22Rv1 (cell line): Measurements from ENCODE around the gene SEZ6L.

Experiments
- ZFX ChIP-seq: fragments of 450-650 bp; IDR thresholded peaks from 2 replicates; pipeline ENCODE4 v1.6.1; 2017; ENCODE audit warnings: antibody characterized with exemption, borderline replicate concordance
- TF ChIP-seq, protein P1 (sequence below): fragments of 450-650 bp; IDR thresholded peaks from 2 replicates; pipeline ENCODE4 v1.5.1; 2017; ENCODE audit warnings: mild to moderate bottlenecking

DNA sequence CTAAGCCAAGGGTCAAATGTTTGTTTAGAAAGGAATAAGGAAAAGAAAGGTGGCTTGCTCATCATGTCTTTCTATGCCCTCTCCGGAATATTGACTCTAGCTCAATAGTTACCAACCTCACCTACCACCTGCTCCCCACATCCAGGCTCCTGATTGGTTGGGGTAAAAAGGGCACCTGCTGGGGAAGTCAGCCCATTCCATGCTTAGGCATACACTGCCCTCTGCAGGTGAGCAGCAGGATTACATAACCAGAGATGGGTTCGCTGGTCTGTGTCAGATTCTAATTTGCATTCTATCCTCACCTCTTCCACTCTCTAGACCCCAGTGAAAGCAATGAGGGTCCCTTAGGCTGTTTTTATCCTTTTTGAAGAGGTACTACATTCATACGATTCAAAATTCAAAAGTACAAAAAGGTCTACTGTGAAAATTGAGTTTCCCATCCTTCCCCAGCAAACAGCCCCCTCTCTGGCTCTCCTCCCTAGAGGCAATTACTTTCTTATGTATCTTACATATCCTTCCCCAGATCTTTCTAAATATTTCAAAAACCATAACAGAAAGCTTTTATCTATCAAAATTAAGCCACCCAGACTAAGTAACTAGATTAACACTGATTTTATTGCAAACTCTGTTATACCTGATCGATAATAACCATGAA lies 161.8 kb downstream of the SEZ6L start:
- TF ChIP-seq, protein P1, sequence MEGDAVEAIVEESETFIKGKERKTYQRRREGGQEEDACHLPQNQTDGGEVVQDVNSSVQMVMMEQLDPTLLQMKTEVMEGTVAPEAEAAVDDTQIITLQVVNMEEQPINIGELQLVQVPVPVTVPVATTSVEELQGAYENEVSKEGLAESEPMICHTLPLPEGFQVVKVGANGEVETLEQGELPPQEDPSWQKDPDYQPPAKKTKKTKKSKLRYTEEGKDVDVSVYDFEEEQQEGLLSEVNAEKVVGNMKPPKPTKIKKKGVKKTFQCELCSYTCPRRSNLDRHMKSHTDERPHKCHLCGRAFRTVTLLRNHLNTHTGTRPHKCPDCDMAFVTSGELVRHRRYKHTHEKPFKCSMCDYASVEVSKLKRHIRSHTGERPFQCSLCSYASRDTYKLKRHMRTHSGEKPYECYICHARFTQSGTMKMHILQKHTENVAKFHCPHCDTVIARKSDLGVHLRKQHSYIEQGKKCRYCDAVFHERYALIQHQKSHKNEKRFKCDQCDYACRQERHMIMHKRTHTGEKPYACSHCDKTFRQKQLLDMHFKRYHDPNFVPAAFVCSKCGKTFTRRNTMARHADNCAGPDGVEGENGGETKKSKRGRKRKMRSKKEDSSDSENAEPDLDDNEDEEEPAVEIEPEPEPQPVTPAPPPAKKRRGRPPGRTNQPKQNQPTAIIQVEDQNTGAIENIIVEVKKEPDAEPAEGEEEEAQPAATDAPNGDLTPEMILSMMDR = peak; percentile 93
- no peak for TF ChIP-seq ZFX
